Gastrocnemius medialis (tissue), 4 donors: Measurements from ENCODE around the gene BRAT1. TPM values are rescaled to one million over a fixed set of nuclear protein-coding genes. Genes with fewer than 3 reads are reported as not detected.

Source experiments
- ATAC-seq, 2 donors: fragments of 150-250 bp; one replicate each; pipeline ENCODE4 v1.9.1; 2016
- DNase-seq, 2 donors: peaks; one replicate each; pipeline ENCODE4 v3.0.0-alpha.2; 2019
- H3K27ac ChIP-seq, 4 donors: fragments of 200-600 bp; sonication (generic); 1 replicate in 1 of 4; 2 replicates in 3 of 4; pipeline ENCODE4 v1.5.1; 2016 to 2018; ENCODE audit warnings: mild to moderate bottlenecking in 2 of 4, moderate library complexity in 1 of 4
- H3K27me3 ChIP-seq, 3 donors: fragments of 200-600 bp; sonication (generic) in 2 of 3; 1 replicate in 1 of 3; 2 replicates in 2 of 3; pipeline versions ENCODE4 v1.5.1 to v1.6.0; 2016 to 2019; ENCODE audit warnings: mild to moderate bottlenecking in 1 of 3, moderate library complexity in 1 of 3
- H3K36me3 ChIP-seq, 2 donors: fragments of 200-600 bp; sonication (generic) in 1 of 2; one replicate each; pipeline ENCODE4 v1.5.1; 2017 to 2018
- H3K4me1 ChIP-seq, 2 donors: fragments of 200-600 bp; sonication (generic) in 1 of 2; one replicate each; pipeline ENCODE4 v1.5.1; 2016 to 2017; ENCODE audit warnings: mild to moderate bottlenecking in 2 of 2
- H3K4me3 ChIP-seq, 4 donors: fragments of 200-600 bp; sonication (generic) in 3 of 4; 1 replicate in 1 of 4; 2 replicates in 3 of 4; pipeline ENCODE4 v1.5.1; 2016 to 2019; ENCODE audit warnings: mild to moderate bottlenecking in 2 of 4
- H3K9me3 ChIP-seq, 3 donors: fragments of 200-600 bp; sonication (generic) in 2 of 3; 1 replicate in 1 of 3; 2 replicates in 2 of 3; pipeline ENCODE4 v1.5.1; 2016 to 2019
- CTCF ChIP-seq, 5 experiments: fragments of 450-650 bp in 3 of 5; fragments of 200-600 bp in 2 of 5; sonication (generic) in 2 of 5; IDR thresholded peaks in 4 of 5; conservative IDR thresholded peaks in 1 of 5; 1 replicate in 4 of 5; 2 replicates in 1 of 5; pipeline ENCODE4 v1.5.1; 2016 to 2019; ENCODE audit warnings: antibody characterized with exemption in 5 of 5, mild to moderate bottlenecking in 3 of 5, moderate library complexity in 3 of 5
- POLR2A ChIP-seq, 2 donors: fragments of 450-650 bp; IDR thresholded peaks; one replicate each; pipeline ENCODE4 v1.6.1; 2017; ENCODE audit warnings: antibody characterized with exemption in 2 of 2, mild to moderate bottlenecking in 2 of 2, moderate library complexity in 2 of 2
- in situ Hi-C, 4 donors: fragments of 200-750 bp; cut with MboI; loops; one replicate each; pipeline versions ENCODE4 v1.15.0 to v1.8.0; 2017; ENCODE audit warnings: low sequenced_read_pairs in 4 of 4
- intact Hi-C: fragments of 100-400 bp; cut with DNase I; formaldehyde crosslinking; loops from one replicate; pipeline ENCODE4 v1.15.1; 2023; ENCODE audit warnings: low total_unique reads
- total RNA-seq, 4 donors: library from RNA; depleted of rRNA; stranded (reverse); fragments of >200 nt; gene quantifications; one replicate each; pipeline versions ENCODE4 v1.1.0 to v1.2.3, GENCODE V29; 2016

BRAT1 gene
- total RNA-seq, 4 donors from 2014 or later, result 15.3 to 36.4 (median 20.2) TPM

GRCh38 chr7:2528481-2529095, 26.7 kb downstream of the BRAT1 start:
- peaks cover 0 to 9% of the 10 kb centered on the region in 2 donors for H3K4me1 ChIP-seq
- DNase-seq, result no peak
- no peak for TF ChIP-seq POLR2A (IDR thresholded peaks at IDR 0.05)
- TF ChIP-seq CTCF (IDR thresholded peaks at IDR 0.05 in 4 of 5, conservative IDR thresholded peaks at IDR 0.05 in 1 of 5), result no peak

GRCh38 chr7:2527505-2528467, 27.5 kb downstream of the BRAT1 start:
- peaks cover 0 to 11% of the 10 kb centered on the region in 2 donors for H3K4me1 ChIP-seq
- peaks cover 12 to 25% (median 15%) of the 10 kb centered on the region in 3 donors for H3K27me3 ChIP-seq
- intact Hi-C loops, result no loop called here
- H3K4me3 ChIP-seq, result no peak overlapping the region
- DNase-seq, result no peak
- H3K36me3 ChIP-seq, result no peaks in the 10 kb centered on the region
- ATAC-seq, result no peak
- H3K27ac ChIP-seq, result no peak overlapping the region
- in situ Hi-C loops, result no loop called here
- no peak for TF ChIP-seq CTCF (IDR thresholded peaks at IDR 0.05 in 4 of 5, conservative IDR thresholded peaks at IDR 0.05 in 1 of 5)
- TF ChIP-seq POLR2A (IDR thresholded peaks at IDR 0.05), result no peak
- no peaks in the 10 kb centered on the region for H3K9me3 ChIP-seq

More at GRCh38 chr7:2528481-2529095, 26.7 kb downstream of the BRAT1 start:
- Histone ChIP-seq H3K36me3 (no peaks in the 10 kb centered on the region), H3K9me3 (no peaks in the 10 kb centered on the region), H3K27ac (no peak overlapping the region), H3K27me3 (peaks cover 9 to 19% (median 10%) of the 10 kb centered on the region in 3 donors), H3K4me3 (no peak overlapping the region)
- ATAC-seq, result no peak
- intact Hi-C loops, result no loop called here
- in situ Hi-C loops, result no loop called here

DNA sequence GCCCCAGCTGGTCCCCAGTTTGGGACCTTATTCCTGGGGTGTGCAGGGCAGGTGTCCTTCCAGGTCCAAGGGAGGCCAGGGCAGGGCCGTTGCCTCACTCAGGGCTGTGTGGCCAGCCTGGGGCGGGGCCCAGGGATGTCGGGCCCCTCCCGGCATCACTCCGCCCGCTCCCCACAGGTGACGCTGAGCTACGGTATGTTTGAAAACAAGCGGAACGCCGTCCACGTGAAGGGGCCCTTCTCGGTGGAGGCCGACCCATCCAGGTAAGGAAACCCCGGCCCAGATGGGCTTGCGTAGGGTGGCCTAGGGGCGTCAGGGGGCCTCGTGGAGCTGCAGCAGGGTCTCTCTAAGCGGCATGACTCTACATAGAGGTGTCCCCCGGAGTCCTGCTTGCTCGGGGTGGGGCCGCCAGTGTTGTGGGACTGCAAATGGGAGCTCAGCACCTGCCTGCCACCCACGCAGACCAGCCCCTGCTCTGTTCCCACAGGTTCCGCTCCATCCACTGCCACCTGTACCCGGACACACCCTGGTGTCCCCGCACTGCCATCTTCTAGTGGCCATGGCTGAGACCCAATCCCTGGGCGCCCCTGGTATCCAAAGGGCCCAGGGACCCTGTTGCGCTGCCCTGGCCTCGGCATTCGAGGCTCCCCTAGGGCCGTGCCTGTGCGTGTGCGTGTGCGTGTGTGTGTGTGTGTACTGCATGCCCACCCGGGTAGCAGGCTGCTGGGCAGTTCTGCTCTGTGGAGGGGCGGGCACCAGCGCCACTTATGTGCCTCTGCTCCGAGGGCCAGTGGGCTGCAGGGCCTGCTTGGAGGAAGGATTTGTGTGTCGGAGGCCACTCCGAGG, 28.4 kb downstream of the BRAT1 start:
- in situ Hi-C loops (no loop called here), intact Hi-C loops (no loop called here)
- TF ChIP-seq POLR2A (IDR thresholded peaks at IDR 0.05), result no peak
- TF ChIP-seq CTCF (IDR thresholded peaks at IDR 0.05 in 4 of 5, conservative IDR thresholded peaks at IDR 0.05 in 1 of 5), result no peak
- H3K4me1 ChIP-seq, result peaks cover 0 to 15% of the 10 kb centered on the region in 2 donors
- DNase-seq (no peak), ATAC-seq (no peak)
- H3K9me3 ChIP-seq, result no peaks in the 10 kb centered on the region
- no peaks in the 10 kb centered on the region for H3K36me3 ChIP-seq
- no peak overlapping the region for H3K4me3 ChIP-seq
- H3K27ac ChIP-seq, result no peak overlapping the region
- H3K27me3 ChIP-seq, result peaks cover 18 to 34% (median 24%) of the 10 kb centered on the region in 3 donors

DNA sequence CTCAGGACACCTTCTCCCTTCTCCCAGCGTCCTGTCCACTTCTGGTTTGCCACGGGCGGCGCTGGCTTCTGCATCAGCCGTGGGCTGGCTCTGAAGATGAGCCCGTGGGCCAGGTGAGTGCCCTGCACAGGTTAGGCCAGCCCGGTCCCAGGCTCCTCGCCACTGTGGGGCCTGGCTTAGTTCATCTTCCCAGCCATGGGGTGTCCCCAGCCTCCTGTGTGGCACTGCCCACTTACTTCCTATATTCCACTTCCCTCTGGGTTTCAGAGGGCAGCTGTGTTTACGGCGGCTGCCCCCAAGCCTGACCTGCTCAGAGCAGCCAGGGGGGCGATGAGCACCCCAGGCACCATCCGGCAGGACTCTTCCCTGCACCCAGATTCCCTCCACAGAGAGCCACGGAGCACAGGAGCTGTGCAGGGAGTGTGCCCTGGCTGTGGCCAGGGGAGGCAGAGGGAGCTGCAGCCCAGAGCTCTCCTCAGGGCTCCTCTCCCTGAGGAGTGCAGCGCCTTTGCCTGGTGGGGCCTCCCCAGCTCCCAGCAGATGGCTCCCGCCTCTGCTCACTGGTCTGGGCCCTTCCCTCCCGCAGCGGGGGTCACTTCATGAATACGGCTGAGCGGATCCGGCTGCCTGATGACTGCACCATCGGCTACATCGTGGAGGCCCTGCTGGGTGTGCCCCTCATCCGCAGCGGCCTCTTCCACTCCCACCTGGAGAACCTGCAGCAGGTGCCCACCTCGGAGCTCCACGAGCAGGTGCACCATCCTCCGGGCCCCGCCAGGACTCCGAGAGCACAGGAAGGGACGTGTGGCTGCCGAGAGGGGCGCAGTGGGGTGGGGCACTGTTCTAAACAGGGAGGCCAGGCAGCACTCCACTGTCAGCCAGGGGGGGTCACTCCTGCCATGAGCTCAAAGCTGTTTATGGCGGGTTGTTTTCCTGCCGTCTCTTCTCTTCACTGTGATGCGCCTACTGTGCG, 29.4 kb downstream of the BRAT1 start:
- TF ChIP-seq POLR2A (IDR thresholded peaks at IDR 0.05) (no peak), CTCF (IDR thresholded peaks at IDR 0.05 in 4 of 5, conservative IDR thresholded peaks at IDR 0.05 in 1 of 5) (no peak)
- Histone ChIP-seq H3K27me3 (peaks cover 21 to 41% (median 31%) of the 10 kb centered on the region in 3 donors), H3K4me1 (peaks cover 0 to 24% of the 10 kb centered on the region in 2 donors), H3K36me3 (no peaks in the 10 kb centered on the region), H3K9me3 (no peaks in the 10 kb centered on the region), H3K4me3 (no peak overlapping the region), H3K27ac (no peak overlapping the region)
- no peak for DNase-seq
- in situ Hi-C loops, result no loop called here
- ATAC-seq, result no peak
- intact Hi-C loops, result no loop called here
